IMR-90 (cell line): ENCODE data around the gene FOXR1. TPM values are rescaled to one million over a fixed set of nuclear protein-coding genes. Genes with fewer than 3 reads are reported as not detected.

ENCODE experiments used
- ATAC-seq: fragments of 200-7000 bp; cut with Tn5 transposase; 2 replicates; pipeline ENCODE4 v1.9.1; 2020; ENCODE audit warnings: low read depth, mild to moderate bottlenecking, moderate library complexity
- BruUV-seq: library from RNA; stranded (reverse); fragments of 400-500 nt; replicated peaks from 2 replicates; lab custom pipeline; 2021; lab: Mats Ljungman, UMichigan
- CTCF ChIA-PET: fragments of 300-600 bp; formaldehyde crosslinking; extraction: SDS; loops from one replicate; lab custom pipeline; 2021; ENCODE audit warnings: antibody characterized with exemption; lab: Yijun Ruan, JAX
- POLR2A ChIA-PET: fragments of 300-600 bp; sonication (Branson Sonifier 250); formaldehyde crosslinking; loops from one replicate; lab custom pipeline; 2022; ENCODE audit warnings: antibody characterized with exemption; ENCODE audit not compliant: unreplicated experiment; lab: Charles Lee
- DNase-seq: peaks from one replicate; pipeline ENCODE4 v3.0.0; 2013
- H2AFZ ChIP-seq: replicated peaks from 2 replicates; pipeline ENCODE3; 2013; ENCODE audit warnings: low read length, mild to moderate bottlenecking; ENCODE audit not compliant: poor library complexity
- H2AK5ac ChIP-seq: 2 replicates; pipeline ENCODE4 v1.6.1; 2013; ENCODE audit warnings: low read depth, low read length, inconsistent platforms
- H2AK9ac ChIP-seq: replicated peaks from 2 replicates; pipeline ENCODE3; 2013; ENCODE audit warnings: mild to moderate bottlenecking, low read depth, low read length, moderate library complexity; ENCODE audit not compliant: poor library complexity
- H2BK120ac ChIP-seq: 2 replicates; pipeline ENCODE4 v1.6.1; 2013; ENCODE audit warnings: low read depth, low read length, inconsistent platforms
- H2BK15ac ChIP-seq: 3 replicates; pipeline ENCODE4 v1.6.1; 2013; ENCODE audit warnings: low read depth, low read length, inconsistent platforms
- H2BK20ac ChIP-seq: 2 replicates; pipeline ENCODE4 v1.6.1; 2013; ENCODE audit warnings: low read depth, mild to moderate bottlenecking, inconsistent platforms, low read length, moderate library complexity
- H2BK5ac ChIP-seq: 2 replicates; pipeline ENCODE4 v1.6.1; 2013; ENCODE audit warnings: mild to moderate bottlenecking, low read depth, low read length, inconsistent platforms; ENCODE audit not compliant: poor library complexity, severe bottlenecking
- H3K14ac ChIP-seq: replicated peaks from 2 replicates; pipeline ENCODE4 v1.6.1; 2013; ENCODE audit warnings: low read depth, low read length, inconsistent platforms
- H3K18ac ChIP-seq: 2 replicates; pipeline ENCODE4 v1.6.1; 2013; ENCODE audit warnings: low read depth, low read length, control low read depth
- H3K23ac ChIP-seq: 2 replicates; pipeline ENCODE4 v1.6.1; 2013; ENCODE audit warnings: low read depth, low read length, inconsistent platforms
- H3K27ac ChIP-seq: 2 replicates; pipeline ENCODE4 v1.5.1; 2013; ENCODE audit warnings: mild to moderate bottlenecking, control low read depth, low read length; ENCODE audit not compliant: insufficient read depth
- H3K27me3 ChIP-seq: 2 replicates; pipeline ENCODE4 v1.6.1; 2013; ENCODE audit warnings: low read length; ENCODE audit not compliant: control insufficient read depth, insufficient read depth
- H3K36me3 ChIP-seq: 2 replicates; pipeline ENCODE4 v1.6.1; 2013; ENCODE audit warnings: low read length, mixed read lengths; ENCODE audit not compliant: control insufficient read depth, insufficient read depth
- H3K4ac ChIP-seq: 2 replicates; pipeline ENCODE4 v1.6.1; 2013; ENCODE audit warnings: low read depth, low read length, inconsistent platforms
- H3K4me1 ChIP-seq: 2 replicates; pipeline ENCODE4 v1.6.1; 2013; ENCODE audit warnings: low read length, mixed read lengths; ENCODE audit not compliant: control insufficient read depth, insufficient read depth
- H3K4me2 ChIP-seq: 2 replicates; pipeline ENCODE4 v1.6.1; 2013; ENCODE audit warnings: low read depth, mild to moderate bottlenecking, control low read depth, low read length, moderate library complexity
- H3K4me3 ChIP-seq: 2 replicates; pipeline ENCODE4 v1.5.1; 2013; ENCODE audit warnings: low read depth, mild to moderate bottlenecking, control low read depth, low read length, moderate library complexity; ENCODE audit not compliant: insufficient read depth
- H3K56ac ChIP-seq: 2 replicates; pipeline ENCODE4 v1.6.1; 2013; ENCODE audit warnings: low read length, inconsistent platforms; ENCODE audit not compliant: insufficient read depth; ENCODE audit errors: extremely low read depth
- H3K79me1 ChIP-seq, 2 experiments: 2 replicates each; pipeline ENCODE4 v1.6.1; 2013; ENCODE audit warnings: low read length in 2 of 2, inconsistent platforms in 1 of 2, low read depth in 1 of 2
- H3K9ac ChIP-seq: 2 replicates; pipeline ENCODE4 v1.6.1; 2013; ENCODE audit warnings: low read depth, low read length, control low read depth
- H3K9me1 ChIP-seq: 2 replicates; pipeline ENCODE4 v1.6.1; 2013; ENCODE audit warnings: low read length, inconsistent platforms; ENCODE audit not compliant: insufficient read depth
- H3K9me3 ChIP-seq: 2 replicates; pipeline ENCODE4 v1.6.1; 2013; ENCODE audit warnings: low read length; ENCODE audit not compliant: control insufficient read depth, insufficient read depth
- H4K20me1 ChIP-seq: 2 replicates; pipeline ENCODE4 v1.6.1; 2013; ENCODE audit warnings: low read length, inconsistent platforms; ENCODE audit not compliant: insufficient read depth
- H4K5ac ChIP-seq: 2 replicates; pipeline ENCODE4 v1.6.1; 2013; ENCODE audit warnings: mild to moderate bottlenecking, low read depth, low read length, control low read depth
- H4K8ac ChIP-seq, 2 experiments: 2 replicates each; pipeline ENCODE4 v1.6.1; 2013; ENCODE audit warnings: low read depth in 2 of 2, low read length in 2 of 2, control low read depth in 1 of 2, inconsistent platforms in 1 of 2
- H4K91ac ChIP-seq: 2 replicates; pipeline ENCODE4 v1.6.1; 2013; ENCODE audit warnings: low read depth, low read length, inconsistent platforms; ENCODE audit not compliant: insufficient read depth
- BHLHE40 ChIP-seq: fragments of 150-350 bp; IDR thresholded peaks from 2 replicates; pipeline ENCODE4 v1.6.1; 2016; ENCODE audit warnings: mild to moderate bottlenecking, low read depth, low read length
- CEBPB ChIP-seq: IDR thresholded peaks from 2 replicates; pipeline ENCODE4 v1.6.1; 2012; ENCODE audit warnings: low read depth, low read length, improper control_type of control experiment
- CHD1 ChIP-seq: IDR thresholded peaks from 2 replicates; pipeline ENCODE4 v1.6.1; 2012; ENCODE audit warnings: low read depth, low read length, improper control_type of control experiment
- CTCF ChIP-seq: conservative IDR thresholded peaks from 2 replicates; pipeline ENCODE4 v1.5.1; 2012; ENCODE audit warnings: mild to moderate bottlenecking, low read depth, low read length, improper control_type of control experiment
- ELK1 ChIP-seq: fragments of 150-350 bp; IDR thresholded peaks from 2 replicates; pipeline ENCODE4 v1.6.1; 2016; ENCODE audit warnings: low read depth, mild to moderate bottlenecking, low read length, moderate library complexity, borderline replicate concordance
- FOS ChIP-seq: fragments of 150-350 bp; IDR thresholded peaks from 2 replicates; pipeline ENCODE4 v1.6.1; 2016; ENCODE audit warnings: low read depth, low read length
- MAFK ChIP-seq: IDR thresholded peaks from 2 replicates; pipeline ENCODE4 v1.6.1; 2012; ENCODE audit warnings: low read depth, low read length, improper control_type of control experiment
- MAZ ChIP-seq: IDR thresholded peaks from 2 replicates; pipeline ENCODE4 v1.6.1; 2012; ENCODE audit warnings: low read depth, mild to moderate bottlenecking, low read length, improper control_type of control experiment, moderate library complexity, borderline replicate concordance
- MXI1 ChIP-seq: IDR thresholded peaks from 2 replicates; pipeline ENCODE4 v1.6.1; 2012; ENCODE audit warnings: low read depth, mild to moderate bottlenecking, low read length, moderate library complexity, borderline replicate concordance
- NFE2L2 ChIP-seq: fragments of 150-350 bp; IDR thresholded peaks from 2 replicates; pipeline ENCODE4 v1.6.1; 2016; ENCODE audit warnings: low read depth, mild to moderate bottlenecking, low read length
- POLR2A ChIP-seq: IDR thresholded peaks from 2 replicates; pipeline ENCODE4 v1.6.1; 2012; ENCODE audit warnings: mild to moderate bottlenecking, low read depth, low read length
- RAD21 ChIP-seq: IDR thresholded peaks from 2 replicates; pipeline ENCODE4 v1.6.1; 2012; ENCODE audit warnings: low read length, improper control_type of control experiment
- RCOR1 ChIP-seq: IDR thresholded peaks from 2 replicates; pipeline ENCODE4 v1.6.1; 2012; ENCODE audit warnings: mild to moderate bottlenecking, low read length, improper control_type of control experiment; ENCODE audit not compliant: insufficient replicate concordance
- RFX5 ChIP-seq: IDR thresholded peaks from 2 replicates; pipeline ENCODE4 v1.8.0; 2012; ENCODE audit warnings: low read depth, mild to moderate bottlenecking, low read length, moderate library complexity
- SMC3 ChIP-seq: fragments of 150-350 bp; IDR thresholded peaks from 2 replicates; pipeline ENCODE4 v1.6.1; 2016; ENCODE audit warnings: low read depth, mild to moderate bottlenecking, antibody characterized with exemption, low read length, moderate library complexity
- USF2 ChIP-seq: fragments of 150-350 bp; IDR thresholded peaks from 2 replicates; pipeline ENCODE4 v1.6.1; 2017; ENCODE audit warnings: mild to moderate bottlenecking, antibody characterized with exemption, low read length, low read depth
- WGBS, 2 experiments: methylation state at CpG; one replicate each; pipeline versions ENCODE4 v1.1.5 to v1.1.7; 2013; ENCODE audit warnings: missing lambda C conversion rate in 2 of 2; ENCODE audit not compliant: insufficient read length in 1 of 2; ENCODE audit errors: extremely low coverage in 2 of 2; 5-methylcytosine and 5-hydroxymethylcytosine counted together
- dilution Hi-C: fragments of 300-500 bp; cut with HindIII; formaldehyde crosslinking; loops from one replicate; pipeline ENCODE4 v1.14.3; 2018; ENCODE audit warnings: low sequenced_read_pairs; ENCODE audit not compliant: unreplicated experiment
- in situ Hi-C: fragments of 300-500 bp; cut with MboI; formaldehyde crosslinking; loops from 3 replicates; pipeline ENCODE4 v1.14.3; 2019; ENCODE audit warnings: low sequenced_read_pairs, inconsistent platforms, mixed read lengths
- intact Hi-C: fragments of 100-400 bp; cut with micrococcal nuclease; formaldehyde crosslinking; loops from 2 replicates; pipeline ENCODE4 v1.10.0; 2022
- polyA plus RNA-seq, 3 experiments: library from polyadenylated mRNA; depleted of rRNA; stranded (reverse); fragments of >200 nt; gene quantifications; 2 replicates each; pipeline ENCODE4 v1.2.3, GENCODE V29; 2012; ENCODE audit warnings: low replicate concordance in 1 of 3
- total RNA-seq: library from RNA; depleted of rRNA; stranded (reverse); fragments of >200 nt; gene quantifications from 2 replicates; pipeline ENCODE4 v1.2.3, GENCODE V29; 2012

FOXR1 gene
- total and polyA plus RNA-seq, 2 of the 4 experiments (the other 2 are of a cell fraction) = not detected

- H3K18ac ChIP-seq = no peak overlapping the region
- no peak for DNase-seq
- no peak overlapping the region for H3K4me3 ChIP-seq
- peaks cover 16% of the 10 kb centered on the region for H4K20me1 ChIP-seq
- no peak overlapping the region for H4K91ac ChIP-seq
- no peak overlapping the region for H2AK9ac ChIP-seq
- POLR2A ChIA-PET = no interaction called here
- no peak overlapping the region for H4K5ac ChIP-seq
- H3K4me1 ChIP-seq = no peaks in the 10 kb centered on the region
- in situ Hi-C loops (no loop called here), dilution Hi-C loops (no loop called here), intact Hi-C loops (no loop called here)
- WGBS, 2 experiments = no CpG with 5 or more reads among the region's 6 CpGs
- TF ChIP-seq RFX5 (no peak), BHLHE40 (no peak), NFE2L2 (no peak), SMC3 (no peak), MXI1 (no peak), MAZ (no peak), MAFK (no peak), FOS (no peak), CEBPB (no peak), USF2 (no peak), RCOR1 (no peak), CHD1 (no peak), RAD21 (no peak), CTCF (no peak), ELK1 (no peak), POLR2A (no peak)
- ATAC-seq = no peak
- no TSS peak for BruUV-seq
- no peak overlapping the region for H3K56ac ChIP-seq
- no peak overlapping the region for H2BK120ac ChIP-seq
- H3K9me3 ChIP-seq = no peaks in the 10 kb centered on the region
- no peak overlapping the region for H4K8ac ChIP-seq
- H3K4me2 ChIP-seq = no peak overlapping the region
- H2AFZ ChIP-seq = no peak overlapping the region
- no peak overlapping the region for H3K27ac ChIP-seq
- H3K4ac ChIP-seq = no peak overlapping the region
- H2BK15ac ChIP-seq = no peak overlapping the region
- no peak overlapping the region for H2AK5ac ChIP-seq
- no peaks in the 10 kb centered on the region for H3K27me3 ChIP-seq
- H2BK20ac ChIP-seq = no peak overlapping the region
- H2BK5ac ChIP-seq = no peak overlapping the region
- peaks cover 10 to 49% of the 10 kb centered on the region in 2 experiments; a peak in 3 of 4 replicates for H3K79me1 ChIP-seq
- H3K9me1 ChIP-seq = no peaks in the 10 kb centered on the region
- CTCF ChIA-PET = no interaction called here
- H3K36me3 ChIP-seq = peaks cover 50% of the 10 kb centered on the region
- no peak overlapping the region for H3K14ac ChIP-seq
- no peak overlapping the region for H3K23ac ChIP-seq
- H3K9ac ChIP-seq = no peak overlapping the region
These were observed 40.0 kb downstream of the FOXR1 start for GRCh38 chr11:119011476-119012053.
